K562 (cell line): ENCODE measurements around the gene NOTCH1. TPM values are rescaled to one million over a fixed set of nuclear protein-coding genes. Genes with fewer than 3 reads are reported as not detected.

Source experiments
- ARID2 ChIP-seq: fragments of 450-650 bp; IDR thresholded peaks from 2 replicates; pipeline ENCODE4 v1.6.1; 2017; ENCODE audit warnings: antibody characterized with exemption, mild to moderate bottlenecking
- ASH1L ChIP-seq: fragments of 450-650 bp; IDR thresholded peaks from 2 replicates; pipeline ENCODE4 v1.6.1; 2018; ENCODE audit warnings: borderline replicate concordance, mild to moderate bottlenecking, low read depth; ENCODE audit not compliant: partially characterized antibody
- BCOR ChIP-seq: fragments of 450-650 bp; IDR thresholded peaks from 2 replicates; pipeline ENCODE4 v1.6.1; 2016
- CBFB ChIP-seq: sonication (generic); formaldehyde crosslinking; IDR thresholded peaks from 2 replicates; pipeline ENCODE4 v1.4.0; 2020; ENCODE audit warnings: mild to moderate bottlenecking, missing genetic modification reagents
- ELF2 ChIP-seq: fragments of 250-450 bp; sonication (Bioruptor Pico); IDR thresholded peaks from 2 replicates; pipeline ENCODE4 v1.5.0; 2021; ENCODE audit warnings: mild to moderate bottlenecking
- ETS2 ChIP-seq: IDR thresholded peaks from 2 replicates; pipeline ENCODE4 v1.6.1; 2016; ENCODE audit warnings: borderline replicate concordance, missing genetic modification characterization, mild to moderate bottlenecking, moderate library complexity, missing compliant biosample characterization; ENCODE audit not compliant: poor library complexity, severe bottlenecking
- GATAD2A ChIP-seq: fragments of 450-650 bp; IDR thresholded peaks from 2 replicates; pipeline ENCODE4 v1.6.1; 2017
- HDGF ChIP-seq: fragments of 450-650 bp; IDR thresholded peaks from 2 replicates; pipeline ENCODE4 v1.6.1; 2016
- JUND ChIP-seq, 2 experiments: IDR thresholded peaks; 2 replicates in 1 of 2; 3 replicates in 1 of 2; pipeline ENCODE4 v1.6.1; 2011; ENCODE audit warnings: borderline replicate concordance in 2 of 2, low read depth in 2 of 2, low read length in 2 of 2, improper control_type of control experiment in 1 of 2, missing biosample characterization in 1 of 2, missing genetic modification characterization in 1 of 2, missing genetic modification reagents in 1 of 2
- KLF6 ChIP-seq: fragments of 250-450 bp; sonication (Bioruptor Pico); IDR thresholded peaks from 2 replicates; pipeline ENCODE4 v1.4.0; 2020; ENCODE audit warnings: mild to moderate bottlenecking, moderate library complexity, borderline replicate concordance
- PCBP1 ChIP-seq: fragments of 200-400 bp; formaldehyde crosslinking; IDR thresholded peaks from 2 replicates; pipeline ENCODE4 v1.6.1; 2018; ENCODE audit warnings: mild to moderate bottlenecking, low read depth, low read length; ENCODE audit not compliant: poor library complexity, severe bottlenecking
- RAD51 ChIP-seq: fragments of 450-650 bp; IDR thresholded peaks from 2 replicates; pipeline ENCODE4 v1.7.1; 2016; ENCODE audit warnings: low read depth, mild to moderate bottlenecking, borderline replicate concordance
- RBM22 ChIP-seq: fragments of 200-400 bp; formaldehyde crosslinking; IDR thresholded peaks from 2 replicates; pipeline ENCODE4 v1.6.1; 2018; ENCODE audit warnings: low read length, low read depth; ENCODE audit not compliant: poor library complexity, severe bottlenecking
- SFPQ ChIP-seq: fragments of 200-400 bp; formaldehyde crosslinking; IDR thresholded peaks from 2 replicates; pipeline ENCODE4 v1.6.1; 2017; ENCODE audit warnings: mild to moderate bottlenecking, low read depth, low read length, moderate library complexity
- SMARCA5 ChIP-seq: fragments of 450-650 bp; IDR thresholded peaks from 2 replicates; pipeline ENCODE4 v1.6.1; 2016
- XRCC4 ChIP-seq: IDR thresholded peaks from one replicate; pipeline ENCODE4 v1.6.1; 2011; ENCODE audit not compliant: insufficient read depth, insufficient read length; ENCODE audit errors: extremely low read depth
- ZBTB1 ChIP-seq: sonication (generic); formaldehyde crosslinking; IDR thresholded peaks from 2 replicates; pipeline ENCODE4 v1.8.1; 2023; ENCODE audit warnings: missing genetic modification reagents, low read depth, mild to moderate bottlenecking, borderline replicate concordance
- ZFP30 ChIP-seq: fragments of 250-450 bp; sonication (Bioruptor Pico); IDR thresholded peaks from 2 replicates; pipeline ENCODE4 v1.8.0; 2022; ENCODE audit warnings: moderate library complexity, mild to moderate bottlenecking, inconsistent platforms, borderline replicate concordance
- ZNF197 ChIP-seq: fragments of 200-800 bp; sonication (Bioruptor generic); IDR thresholded peaks from 2 replicates; pipeline ENCODE4 v1.6.1; 2016; ENCODE audit warnings: low read depth, missing genetic modification characterization, missing compliant biosample characterization
- ZNF445 ChIP-seq: fragments of 250-450 bp; sonication (Bioruptor Pico); IDR thresholded peaks from 2 replicates; pipeline ENCODE4 v1.4.0; 2020; ENCODE audit warnings: low read depth, mild to moderate bottlenecking, moderate library complexity
- polyA plus RNA-seq, 8 experiments: library from polyadenylated mRNA; depleted of rRNA in 4 of 8; stranded (reverse) in 5 of 8; unstranded in 3 of 8; fragments of >200 nt; fragmentation: Nextera tagmentation in 2 of 8; fragmentation: Illumina TruSeq in 1 of 8; extraction: Ambion mirVana in 2 of 8; extraction: Trizol in 1 of 8; gene quantifications; 2 replicates each; pipeline versions ENCODE4 v1.2.1 to v1.2.3, GENCODE V29; 2011 to 2014; ENCODE audit warnings: inconsistent platforms in 1 of 8, missing spikeins in 1 of 8
- total RNA-seq, 7 experiments: library from RNA; depleted of rRNA in 6 of 7; stranded (reverse); fragments of >200 nt in 6 of 7; fragmentation: Illumina TruSeq in 2 of 7; extraction: Trizol in 2 of 7; gene quantifications; 2 replicates each; pipeline versions ENCODE4 v1.2.1 to v1.2.3, GENCODE V29; 2011 to 2021; ENCODE audit warnings: low replicate concordance in 1 of 7
- TF ChIP-seq, protein P1 (sequence below), 2 experiments: fragments of 200-800 bp in 1 of 2; sonication (Bioruptor generic) in 1 of 2; sonication (generic) in 1 of 2; formaldehyde crosslinking in 1 of 2; IDR thresholded peaks in 1 of 2; conservative IDR thresholded peaks in 1 of 2; 2 replicates each; pipeline versions ENCODE4 v1.5.0 to v1.6.1; 2016 to 2020; ENCODE audit warnings: missing compliant biosample characterization in 1 of 2, missing genetic modification characterization in 1 of 2, missing genetic modification reagents in 1 of 2

Gene NOTCH1
- total and polyA plus RNA-seq, 9 of the 15 experiments (the other 6 are each of a cell fraction or from before 2014, with no cell fraction given): 0.03 to 31.4 (median 2.3) TPM

- TF ChIP-seq SFPQ (no peak), XRCC4 (no peak), PCBP1 (no peak), ETS2 (tag) (no peak), ZBTB1 (CRISPR knock-in tag) (peak; percentile 59; the same call in 1 of the 2 replicates), JUND (IDR thresholded peaks at IDR 0.05; ENCODE audit: borderline replicate concordance, low read depth, low read length) (no peak), JUND (tag; IDR thresholded peaks at IDR 0.05; ENCODE audit: borderline replicate concordance, low read depth, low read length) (no peak; the same call in 2 of the 3 replicates), ZFP30 (CRISPR knock-in tag) (no peak), SMARCA5 (no peak), RBM22 (no peak), ELF2 (CRISPR knock-in tag) (no peak), ARID2 (no peak), HDGF (no peak), ASH1L (no peak), ZNF197 (CRISPR knock-in tag) (no peak), BCOR (no peak), ZNF445 (no peak), KLF6 (no peak), CBFB (CRISPR knock-in tag) (no peak), RAD51 (no peak), GATAD2A (no peak)
- TF ChIP-seq, protein P1, sequence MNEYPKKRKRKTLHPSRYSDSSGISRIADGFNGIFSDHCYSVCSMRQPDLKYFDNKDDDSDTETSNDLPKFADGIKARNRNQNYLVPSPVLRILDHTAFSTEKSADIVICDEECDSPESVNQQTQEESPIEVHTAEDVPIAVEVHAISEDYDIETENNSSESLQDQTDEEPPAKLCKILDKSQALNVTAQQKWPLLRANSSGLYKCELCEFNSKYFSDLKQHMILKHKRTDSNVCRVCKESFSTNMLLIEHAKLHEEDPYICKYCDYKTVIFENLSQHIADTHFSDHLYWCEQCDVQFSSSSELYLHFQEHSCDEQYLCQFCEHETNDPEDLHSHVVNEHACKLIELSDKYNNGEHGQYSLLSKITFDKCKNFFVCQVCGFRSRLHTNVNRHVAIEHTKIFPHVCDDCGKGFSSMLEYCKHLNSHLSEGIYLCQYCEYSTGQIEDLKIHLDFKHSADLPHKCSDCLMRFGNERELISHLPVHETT (CRISPR knock-in tag; conservative IDR thresholded peaks at IDR 0.05 in 1 of 2, IDR thresholded peaks at IDR 0.05 in 1 of 2): no peak; a peak in 1 of 4 replicates
Measured at GRCh38 chr9:136483589-136484152, 62.2 kb downstream of the NOTCH1 start (continued).
